Panc1 (cell line): ENCODE measurements around the gene MRPS17. TPM values are rescaled to one million over a fixed set of nuclear protein-coding genes. Genes with fewer than 3 reads are reported as not detected.

Experiments used
- ATAC-seq: fragments of 200-7000 bp; cut with Tn5 transposase; 2 replicates; pipeline ENCODE4 v1.9.1; 2020; ENCODE audit warnings: mild to moderate bottlenecking, moderate library complexity
- BruUV-seq: library from RNA; stranded (reverse); fragments of 400-500 nt; replicated peaks from 2 replicates; lab custom pipeline; 2021; lab: Mats Ljungman, UMichigan
- CTCF ChIA-PET: fragments of 300-600 bp; sonication (Branson Sonifier 250); formaldehyde crosslinking; loops from one replicate; lab custom pipeline; 2022; ENCODE audit warnings: antibody characterized with exemption; lab: Charles Lee
- POLR2A ChIA-PET: fragments of 300-600 bp; sonication (Branson Sonifier 250); formaldehyde crosslinking; loops from one replicate; lab custom pipeline; 2022; ENCODE audit warnings: antibody characterized with exemption; lab: Charles Lee
- DNase-seq: peaks from one replicate; pipeline ENCODE4 v3.0.0-alpha.2; 2010; ENCODE audit warnings: low read depth, low spot score
- H3K27ac ChIP-seq: 2 replicates; pipeline ENCODE4 v1.5.1; 2011; ENCODE audit warnings: mild to moderate bottlenecking, low read length, inconsistent platforms
- H3K27me3 ChIP-seq: fragments of 200-500 bp; sonication (Bioruptor generic); 2 replicates; pipeline ENCODE4 v1.6.0; 2014; ENCODE audit warnings: low read length, inconsistent platforms; ENCODE audit not compliant: control insufficient read depth, insufficient read depth
- H3K36me3 ChIP-seq: fragments of 200-500 bp; sonication (Bioruptor generic); 2 replicates; pipeline ENCODE4 v1.5.1; 2014; ENCODE audit warnings: inconsistent platforms, mild to moderate bottlenecking, low read length, moderate library complexity; ENCODE audit not compliant: control insufficient read depth, insufficient read depth
- H3K4me1 ChIP-seq: 2 replicates; pipeline ENCODE4 v1.5.1; 2011; ENCODE audit warnings: inconsistent platforms, mild to moderate bottlenecking, low read length, moderate library complexity; ENCODE audit not compliant: control insufficient read depth, insufficient read depth
- H3K4me3 ChIP-seq, 2 experiments: 2 replicates each; pipeline ENCODE4 v1.5.1; 2011 to 2012; ENCODE audit warnings: low read depth in 2 of 2, low read length in 2 of 2, mild to moderate bottlenecking in 2 of 2, inconsistent platforms in 1 of 2, moderate library complexity in 1 of 2
- H3K9me3 ChIP-seq: fragments of 200-500 bp; sonication (Bioruptor generic); 2 replicates; pipeline ENCODE4 v1.5.1; 2014; ENCODE audit warnings: low read depth, mild to moderate bottlenecking, inconsistent platforms, low read length, moderate library complexity; ENCODE audit not compliant: control insufficient read depth, insufficient read depth
- CTCF ChIP-seq: fragments of 450-650 bp; IDR thresholded peaks from 2 replicates; pipeline ENCODE4 v1.5.1; 2017; ENCODE audit warnings: mild to moderate bottlenecking
- POLR2AphosphoS5 ChIP-seq: IDR thresholded peaks from 2 replicates; pipeline ENCODE4 v1.6.1; 2012; ENCODE audit warnings: mild to moderate bottlenecking, low read depth, low read length, moderate library complexity
- REST ChIP-seq, 2 experiments: IDR thresholded peaks; 2 replicates each; pipeline ENCODE4 v1.6.1; 2011 to 2012; ENCODE audit warnings: low read depth in 2 of 2, control low read depth in 1 of 2, low read length in 1 of 2, mild to moderate bottlenecking in 1 of 2, moderate library complexity in 1 of 2; ENCODE audit not compliant: insufficient read depth in 1 of 2
- SIN3A ChIP-seq: IDR thresholded peaks from 2 replicates; pipeline ENCODE4 v1.6.1; 2012; ENCODE audit warnings: low read depth, mild to moderate bottlenecking, low read length, moderate library complexity, borderline replicate concordance; ENCODE audit not compliant: insufficient read depth
- TCF7L2 ChIP-seq: IDR thresholded peaks from 2 replicates; pipeline ENCODE4 v1.6.1; 2011; ENCODE audit warnings: mild to moderate bottlenecking, low read depth, low read length, inconsistent platforms
- in situ Hi-C: cut with HindIII; loops from 2 replicates; pipeline ENCODE4 v1.10.0; 2016; ENCODE audit warnings: low sequenced_read_pairs, low pct_unique_long_range_greater_than_20kb
- intact Hi-C: fragments of 100-400 bp; cut with micrococcal nuclease; formaldehyde crosslinking; loops from one replicate; pipeline ENCODE4 v1.10.0; 2022; ENCODE audit not compliant: unreplicated experiment
- total RNA-seq: library from RNA; stranded (reverse); gene quantifications from one replicate; pipeline ENCODE4 v1.2.1, GENCODE V29; 2021; ENCODE audit not compliant: unreplicated experiment

Gene MRPS17
- total RNA-seq, 1 experiment from 2014 or later, result 28.9 TPM

DNA sequence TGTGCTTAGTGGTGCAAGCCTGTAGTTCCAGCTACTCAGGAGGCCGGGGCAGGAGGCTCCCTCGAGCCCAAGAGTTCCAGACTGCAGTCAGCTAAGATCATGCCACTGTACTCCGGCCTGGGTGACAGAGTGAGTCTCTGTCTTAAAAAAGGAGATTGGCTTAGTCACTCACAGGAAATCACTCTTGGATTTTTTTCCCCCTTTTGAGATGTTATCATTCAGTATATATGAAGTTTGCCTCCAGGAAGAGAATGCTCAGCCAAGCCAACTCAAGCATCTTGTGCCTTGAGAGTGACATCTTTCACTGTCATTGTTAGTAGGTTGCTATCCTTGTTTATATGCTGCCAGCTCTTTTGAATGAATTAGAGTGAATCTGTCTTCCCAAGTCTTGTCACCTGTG, 40.7 kb downstream of the MRPS17 start:
- no peak for TF ChIP-seq CTCF
- TF ChIP-seq SIN3A, result no peak
- TF ChIP-seq POLR2AphosphoS5, result no peak
- no peak for TF ChIP-seq TCF7L2
- TF ChIP-seq REST (IDR thresholded peaks at IDR 0.05; ENCODE audit: insufficient read depth in 1 of 2, low read depth in 2 of 2, low read length in 1 of 2), result no peak
- H3K27ac ChIP-seq, result no peak overlapping the region
- no peak overlapping the region for H3K4me3 ChIP-seq
- no peaks in the 10 kb centered on the region for H3K27me3 ChIP-seq
- POLR2A ChIA-PET, result no interaction called here
- in situ Hi-C loops (no loop called here), intact Hi-C loops (no loop called here)
- no peaks in the 10 kb centered on the region for H3K4me1 ChIP-seq
- no peaks in the 10 kb centered on the region for H3K9me3 ChIP-seq
- H3K36me3 ChIP-seq, result no peaks in the 10 kb centered on the region; the same call in 1 of the 2 replicates
- CTCF ChIA-PET, result no interaction called here
- DNase-seq (no peak), ATAC-seq (no peak)
- no TSS peak for BruUV-seq

- ChIA-PET CTCF (no interaction called here), POLR2A (no interaction called here)
- Histone ChIP-seq H3K4me3 (no peak overlapping the region), H3K36me3 (peaks cover 3% of the 10 kb centered on the region; the same call in 1 of the 2 replicates), H3K27me3 (no peaks in the 10 kb centered on the region), H3K9me3 (no peaks in the 10 kb centered on the region), H3K27ac (no peak overlapping the region), H3K4me1 (no peaks in the 10 kb centered on the region)
- in situ Hi-C loops (no loop called here), intact Hi-C loops (no loop called here)
- no TSS peak for BruUV-seq
- ATAC-seq (no peak), DNase-seq (no peak)
- TF ChIP-seq CTCF (no peak), SIN3A (no peak), POLR2AphosphoS5 (no peak)
These were observed 45.3 kb downstream of the MRPS17 start for GRCh38 chr7:55996856-55997500.
